ENCODE measurements around the gene HAUS1.
"Not testable (repeated sequence)": the region's sequence is repeated elsewhere in the genome, so short reads cannot be mapped to it uniquely, and the experiment has no call there.

The HAUS1 gene

GRCh38 chr18:46163091-46163490 lies 58.9 kb downstream of the HAUS1 start:
- no peak overlapping the region for H3K4me3 ChIP-seq (ENCODE audit: low read depth, low read length)
- no peak for DNase-seq (ENCODE audit: low read depth)
- no peak for TF ChIP-seq CTCF (IDR thresholded peaks at IDR 0.05; ENCODE audit: control insufficient read depth, extremely low read depth, insufficient read depth)

GRCh38 chr18:46163941-46164499 lies 59.8 kb downstream of the HAUS1 start:
- no peak overlapping the region for H3K4me3 ChIP-seq (ENCODE audit: low read depth, low read length)
- DNase-seq (ENCODE audit: low read depth) = no peak
- no peak for TF ChIP-seq CTCF (IDR thresholded peaks at IDR 0.05; ENCODE audit: control insufficient read depth, extremely low read depth, insufficient read depth)

GRCh38 chr18:46164502-46164901 lies 60.3 kb downstream of the HAUS1 start:
- not testable (repeated sequence) for H3K4me3 ChIP-seq (ENCODE audit: low read depth, low read length); DNase-seq (ENCODE audit: low read depth)

GRCh38 chr18:46164920-46165319 lies 60.7 kb downstream of the HAUS1 start:
- no peak for TF ChIP-seq CTCF (IDR thresholded peaks at IDR 0.05; ENCODE audit: control insufficient read depth, extremely low read depth, insufficient read depth)
- no peak for DNase-seq (ENCODE audit: low read depth)
- no peak overlapping the region for H3K4me3 ChIP-seq (ENCODE audit: low read depth, low read length)

- DNase-seq (ENCODE audit: low read depth) = no peak
- TF ChIP-seq CTCF (IDR thresholded peaks at IDR 0.05; ENCODE audit: control insufficient read depth, extremely low read depth, insufficient read depth) = no peak
- no peak overlapping the region for H3K4me3 ChIP-seq (ENCODE audit: low read depth, low read length)
Observed at GRCh38 chr18:46166261-46166970, 62.2 kb downstream of the HAUS1 start.

GRCh38 chr18:46167971-46168370 lies 63.8 kb downstream of the HAUS1 start:
- no peak for TF ChIP-seq CTCF (IDR thresholded peaks at IDR 0.05; ENCODE audit: control insufficient read depth, extremely low read depth, insufficient read depth)
- no peak overlapping the region for H3K4me3 ChIP-seq (ENCODE audit: low read depth, low read length)
- no peak for DNase-seq (ENCODE audit: low read depth)

GRCh38 chr18:46169464-46169941 lies 65.3 kb downstream of the HAUS1 start:
- TF ChIP-seq CTCF (IDR thresholded peaks at IDR 0.05; ENCODE audit: control insufficient read depth, extremely low read depth, insufficient read depth) = no peak
- H3K4me3 ChIP-seq (ENCODE audit: low read depth, low read length) = no peak overlapping the region
- DNase-seq (ENCODE audit: low read depth) = no peak

Measured in LNCaP clone FGC (cell line).